Right renal cortex interstitium (tissue), 3 donors: Measurements from ENCODE around the gene HOXA5. TPM values are rescaled to one million over a fixed set of nuclear protein-coding genes. Genes with fewer than 3 reads are reported as not detected.

Experiments
- DNase-seq, 3 donors: peaks; one replicate each; pipeline ENCODE4 v3.0.0-alpha.2; 2013; ENCODE audit warnings: low read depth in 3 of 3, low spot score in 2 of 3
- polyA plus RNA-seq, 3 donors: library from polyadenylated mRNA; unstranded; fragments of 120-200 nt; gene quantifications; one replicate each; pipeline ENCODE4 v1.2.1, GENCODE V29; 2013; ENCODE audit not compliant: insufficient read length in 3 of 3

The HOXA5 gene
- polyA plus RNA-seq, 3 donors = 59.7 to 73.7 (median 63.8) TPM

GRCh38 chr7:27161214-27161720 is 17.8 kb upstream of the HOXA5 start:
- DNase-seq = no peak

- peak in 2 of 3 donors; percentile 88 to 91 for DNase-seq
These were observed 17.2 kb upstream of the HOXA5 start for GRCh38 chr7:27160546-27161213.

- DNase-seq = no peak
These were observed 16.7 kb upstream of the HOXA5 start for GRCh38 chr7:27160145-27160545.

GRCh38 chr7:27159266-27160144 is 16.0 kb upstream of the HOXA5 start:
- no peak for DNase-seq

- DNase-seq = no peak
These were observed 15.2 kb upstream of the HOXA5 start for GRCh38 chr7:27158436-27159265.

- no peak for DNase-seq
These were observed 14.4 kb upstream of the HOXA5 start for GRCh38 chr7:27157702-27158431.

- no peak for DNase-seq
These were observed 13.6 kb upstream of the HOXA5 start for GRCh38 chr7:27156916-27157701.

GRCh38 chr7:27156508-27156898 is 13.0 kb upstream of the HOXA5 start, which contains the start of gene HOXA7:
Gene HOXA7, minus strand, starts transcription at chr7:27156675. Its CDS starts 130 bp downstream, at chr7:27156545.
- peak in 1 of 3 donors; percentile 88 for DNase-seq

- DNase-seq = no peak
These were observed 12.5 kb upstream of the HOXA5 start for GRCh38 chr7:27155816-27156507.

- no peak for DNase-seq
These were observed 11.7 kb upstream of the HOXA5 start for GRCh38 chr7:27154901-27155815.

GRCh38 chr7:27154369-27154768 is 10.9 kb upstream of the HOXA5 start:
- DNase-seq = no peak

- DNase-seq = no peak
These were observed 10.0 kb upstream of the HOXA5 start for GRCh38 chr7:27153526-27153925.

- DNase-seq = no peak
These were observed 9.4 kb upstream of the HOXA5 start for GRCh38 chr7:27152816-27153442.

GRCh38 chr7:27151931-27152815 is 8.7 kb upstream of the HOXA5 start, which contains the start of gene HOXA3:
Gene HOXA3, minus strand, starts transcription at chr7:27152583. Its CDS starts 41,943 bp downstream, at chr7:27110640.
- peak in 1 of 3 donors; percentile 86 for DNase-seq

- no peak for DNase-seq
These were observed 8.0 kb upstream of the HOXA5 start for GRCh38 chr7:27151341-27151930.
